Measurements from ENCODE around the gene SMYD3.

Gene SMYD3

GRCh38 chr1:246515390-246516005 lies 8.4 kb upstream of the SMYD3 start:
- H3K9me3 ChIP-seq (ENCODE audit: control insufficient read depth, insufficient read depth, low read length), result peaks cover 64% of the 10 kb centered on the region
- no peaks in the 10 kb centered on the region for H3K36me3 ChIP-seq (ENCODE audit: control insufficient read depth, low read length)
- H3K27me3 ChIP-seq (ENCODE audit: control insufficient read depth, low read length), result no peaks in the 10 kb centered on the region
- TF ChIP-seq, protein P1, sequence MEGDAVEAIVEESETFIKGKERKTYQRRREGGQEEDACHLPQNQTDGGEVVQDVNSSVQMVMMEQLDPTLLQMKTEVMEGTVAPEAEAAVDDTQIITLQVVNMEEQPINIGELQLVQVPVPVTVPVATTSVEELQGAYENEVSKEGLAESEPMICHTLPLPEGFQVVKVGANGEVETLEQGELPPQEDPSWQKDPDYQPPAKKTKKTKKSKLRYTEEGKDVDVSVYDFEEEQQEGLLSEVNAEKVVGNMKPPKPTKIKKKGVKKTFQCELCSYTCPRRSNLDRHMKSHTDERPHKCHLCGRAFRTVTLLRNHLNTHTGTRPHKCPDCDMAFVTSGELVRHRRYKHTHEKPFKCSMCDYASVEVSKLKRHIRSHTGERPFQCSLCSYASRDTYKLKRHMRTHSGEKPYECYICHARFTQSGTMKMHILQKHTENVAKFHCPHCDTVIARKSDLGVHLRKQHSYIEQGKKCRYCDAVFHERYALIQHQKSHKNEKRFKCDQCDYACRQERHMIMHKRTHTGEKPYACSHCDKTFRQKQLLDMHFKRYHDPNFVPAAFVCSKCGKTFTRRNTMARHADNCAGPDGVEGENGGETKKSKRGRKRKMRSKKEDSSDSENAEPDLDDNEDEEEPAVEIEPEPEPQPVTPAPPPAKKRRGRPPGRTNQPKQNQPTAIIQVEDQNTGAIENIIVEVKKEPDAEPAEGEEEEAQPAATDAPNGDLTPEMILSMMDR (IDR thresholded peaks at IDR 0.05; ENCODE audit: low read depth, low read length, poor library complexity, severe bottlenecking), result no peak
- no peak for TF ChIP-seq EZH2phosphoT487 (IDR thresholded peaks at IDR 0.05; ENCODE audit: borderline replicate concordance, low read length)
- H3K4me1 ChIP-seq (ENCODE audit: control insufficient read depth, low read length), result no peaks in the 10 kb centered on the region
- no peaks in the 10 kb centered on the region for H3F3A ChIP-seq (ENCODE audit: control insufficient read depth, insufficient read depth)
- no peaks in the 10 kb centered on the region for H4K20me1 ChIP-seq (ENCODE audit: control insufficient read depth, insufficient read depth, low read depth, low read length)
- no peaks in the 10 kb centered on the region for H3K79me2 ChIP-seq (ENCODE audit: control insufficient read depth, low read length)
- H3K4me2 ChIP-seq (ENCODE audit: low read length), result no peak overlapping the region
- no peak overlapping the region for H3K4me3 ChIP-seq (ENCODE audit: low read length)
- H3K9me2 ChIP-seq (replicated peaks; ENCODE audit: control insufficient read depth, low read length), result no peaks in the 10 kb centered on the region
- no peak overlapping the region for H3K27ac ChIP-seq (ENCODE audit: low read depth, low read length)

GRCh38 chr1:246513619-246514343 lies 6.7 kb upstream of the SMYD3 start:
- TF ChIP-seq EZH2phosphoT487 (IDR thresholded peaks at IDR 0.05; ENCODE audit: borderline replicate concordance, low read length), result no peak
- TF ChIP-seq, protein P1 (IDR thresholded peaks at IDR 0.05; ENCODE audit: low read depth, low read length, poor library complexity, severe bottlenecking), result no peak
- H3K79me2 ChIP-seq (ENCODE audit: control insufficient read depth, low read length), result no peaks in the 10 kb centered on the region
- H3K36me3 ChIP-seq (ENCODE audit: control insufficient read depth, low read length), result no peaks in the 10 kb centered on the region
- no peak overlapping the region for H3K27ac ChIP-seq (ENCODE audit: low read depth, low read length)
- no peaks in the 10 kb centered on the region for H3F3A ChIP-seq (ENCODE audit: control insufficient read depth, insufficient read depth)
- H3K4me1 ChIP-seq (ENCODE audit: control insufficient read depth, low read length), result no peaks in the 10 kb centered on the region
- no peaks in the 10 kb centered on the region for H4K20me1 ChIP-seq (ENCODE audit: control insufficient read depth, insufficient read depth, low read depth, low read length)
- no peak overlapping the region for H3K4me3 ChIP-seq (ENCODE audit: low read length)
- H3K9me3 ChIP-seq (ENCODE audit: control insufficient read depth, insufficient read depth, low read length), result peaks cover 48% of the 10 kb centered on the region
- H3K27me3 ChIP-seq (ENCODE audit: control insufficient read depth, low read length), result no peaks in the 10 kb centered on the region
- H3K9me2 ChIP-seq (replicated peaks; ENCODE audit: control insufficient read depth, low read length), result no peaks in the 10 kb centered on the region
- H3K4me2 ChIP-seq (ENCODE audit: low read length), result no peak overlapping the region

DNA sequence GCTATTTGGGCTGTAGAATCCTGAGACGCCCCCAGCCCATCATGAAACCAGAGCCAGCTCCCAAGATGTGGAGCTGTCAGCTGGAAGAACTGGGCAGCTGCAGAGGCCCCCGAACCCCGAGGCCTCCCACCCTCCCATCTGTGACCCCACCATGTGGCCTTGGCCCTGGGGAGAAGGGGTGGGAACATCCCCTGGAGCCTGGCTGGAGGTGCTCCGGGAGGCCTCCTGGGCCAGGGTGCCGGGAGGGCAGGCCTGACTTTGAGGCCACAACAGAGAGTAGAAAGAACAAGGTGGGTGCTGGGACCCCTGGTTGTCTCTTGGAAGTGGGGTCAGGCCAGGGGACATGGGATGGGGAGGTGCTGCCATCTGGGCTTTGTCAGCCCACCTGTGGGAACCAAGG lies 6.0 kb upstream of the SMYD3 start:
- Histone ChIP-seq H3F3A (ENCODE audit: control insufficient read depth, insufficient read depth) (no peaks in the 10 kb centered on the region), H3K4me1 (ENCODE audit: control insufficient read depth, low read length) (no peaks in the 10 kb centered on the region), H3K79me2 (ENCODE audit: control insufficient read depth, low read length) (no peaks in the 10 kb centered on the region), H3K4me2 (ENCODE audit: low read length) (no peak overlapping the region), H3K27ac (ENCODE audit: low read depth, low read length) (no peak overlapping the region), H3K9me3 (ENCODE audit: control insufficient read depth, insufficient read depth, low read length) (peaks cover 41% of the 10 kb centered on the region), H4K20me1 (ENCODE audit: control insufficient read depth, insufficient read depth, low read depth, low read length) (no peaks in the 10 kb centered on the region), H3K27me3 (ENCODE audit: control insufficient read depth, low read length) (no peaks in the 10 kb centered on the region), H3K36me3 (ENCODE audit: control insufficient read depth, low read length) (no peaks in the 10 kb centered on the region), H3K4me3 (ENCODE audit: low read length) (no peak overlapping the region), H3K9me2 (replicated peaks; ENCODE audit: control insufficient read depth, low read length) (no peaks in the 10 kb centered on the region)
- TF ChIP-seq, protein P1 (IDR thresholded peaks at IDR 0.05; ENCODE audit: low read depth, low read length, poor library complexity, severe bottlenecking), result no peak
- no peak for TF ChIP-seq EZH2phosphoT487 (IDR thresholded peaks at IDR 0.05; ENCODE audit: borderline replicate concordance, low read length)

Measured in DOHH2 (cell line).